GM12878 (cell line): ENCODE measurements around the gene FOXI3.

Source experiments
- CTCF ChIP-seq, 3 experiments: IDR thresholded peaks in 2 of 3; conservative IDR thresholded peaks in 1 of 3; 2 replicates each; pipeline ENCODE4 v1.5.1; 2011; ENCODE audit warnings: low read depth in 3 of 3, low read length in 3 of 3, mild to moderate bottlenecking in 3 of 3, control low read depth in 2 of 3, moderate library complexity in 2 of 3, inconsistent platforms in 1 of 3, mixed read lengths in 1 of 3; ENCODE audit not compliant: control insufficient read depth in 2 of 3, insufficient read depth in 1 of 3; ENCODE audit errors: extremely low read depth in 1 of 3
- ELK1 ChIP-seq: IDR thresholded peaks from 2 replicates; pipeline ENCODE4 v1.6.1; 2012; ENCODE audit warnings: low read depth, low read length, improper control_type of control experiment
- EZH2 ChIP-seq: IDR thresholded peaks from 2 replicates; pipeline ENCODE4 v1.6.1; 2012; ENCODE audit warnings: low read depth, mild to moderate bottlenecking, control low read depth, inconsistent platforms, low read length, borderline replicate concordance; ENCODE audit not compliant: control insufficient read depth
- USF1 ChIP-seq: IDR thresholded peaks from 2 replicates; pipeline ENCODE4 v1.6.1; 2011; ENCODE audit warnings: borderline replicate concordance, low read depth, mild to moderate bottlenecking, moderate library complexity, mixed read lengths, low read length; ENCODE audit not compliant: insufficient read depth; ENCODE audit errors: extremely low read length

- TF ChIP-seq USF1 (no peak), CTCF (IDR thresholded peaks at IDR 0.05 in 2 of 3, conservative IDR thresholded peaks at IDR 0.05 in 1 of 3; ENCODE audit: control insufficient read depth in 2 of 3, extremely low read depth in 1 of 3, insufficient read depth in 1 of 3, low read depth in 3 of 3, low read length in 3 of 3) (no peak), ELK1 (no peak), EZH2 (no peak)
These were observed 54.3 kb downstream of the FOXI3 start for GRCh38 chr2:88398180-88398579.
